GM19043 (cell line): ENCODE results near the gene UBE2QL1.

Experiments used
- ATAC-seq: cut with Tn5 transposase; IDR thresholded peaks from one replicate; pipeline ENCODE4 v1.9.1; 2021; ENCODE audit warnings: low read depth; ENCODE audit not compliant: unreplicated experiment

UBE2QL1 gene

GRCh38 chr5:6453937-6454560 is 5.4 kb downstream of the UBE2QL1 start:
- no peak for ATAC-seq

- no peak for ATAC-seq
Observed at GRCh38 chr5:6454628-6455053, 6.0 kb downstream of the UBE2QL1 start.

GRCh38 chr5:6455571-6456200 is 7.0 kb downstream of the UBE2QL1 start:
- no peak for ATAC-seq

GRCh38 chr5:6456766-6457370 is 8.2 kb downstream of the UBE2QL1 start:
- ATAC-seq = no peak

- no peak for ATAC-seq
Observed at GRCh38 chr5:6457592-6457991, 8.9 kb downstream of the UBE2QL1 start.

GRCh38 chr5:6458833-6459232 is 10.2 kb downstream of the UBE2QL1 start:
- ATAC-seq = no peak

- ATAC-seq = no peak
Observed at GRCh38 chr5:6459896-6460295, 11.2 kb downstream of the UBE2QL1 start.

GRCh38 chr5:6461006-6461405 is 12.3 kb downstream of the UBE2QL1 start:
- ATAC-seq = no peak

- ATAC-seq = no peak
Observed at GRCh38 chr5:6461793-6462650, 13.4 kb downstream of the UBE2QL1 start.

GRCh38 chr5:6462671-6463070 is 14.0 kb downstream of the UBE2QL1 start:
- ATAC-seq = no peak

- no peak for ATAC-seq
Observed at GRCh38 chr5:6464441-6464840, 15.8 kb downstream of the UBE2QL1 start.

- ATAC-seq = no peak
Observed at GRCh38 chr5:6465831-6466790, 17.5 kb downstream of the UBE2QL1 start.

GRCh38 chr5:6466975-6467567 is 18.4 kb downstream of the UBE2QL1 start:
- no peak for ATAC-seq

GRCh38 chr5:6467591-6467990 is 18.9 kb downstream of the UBE2QL1 start:
- ATAC-seq = no peak

GRCh38 chr5:6468104-6468503 is 19.4 kb downstream of the UBE2QL1 start:
- no peak for ATAC-seq

- ATAC-seq = no peak
Observed at GRCh38 chr5:6468870-6469269, 20.2 kb downstream of the UBE2QL1 start.

GRCh38 chr5:6469836-6470235 is 21.2 kb downstream of the UBE2QL1 start:
- ATAC-seq = no peak

GRCh38 chr5:6470672-6471071 is 22.0 kb downstream of the UBE2QL1 start:
- ATAC-seq = no peak

GRCh38 chr5:6471252-6471651 is 22.6 kb downstream of the UBE2QL1 start:
- no peak for ATAC-seq

GRCh38 chr5:6472792-6473191 is 24.1 kb downstream of the UBE2QL1 start:
- ATAC-seq = no peak
